Activated T-cell treated with anti-CD3 and anti-CD28 coated beads, Interleukin-2, amount 50 U/mL, for 72 hours (primary cell): Measurements from ENCODE around the gene RNF222. TPM values are rescaled to one million over a fixed set of nuclear protein-coding genes. Genes with fewer than 3 reads are reported as not detected.
A peak's percentile ranks its signal among the peaks of the same experiment; 100 is the strongest.
"Not testable (repeated sequence)": the region's sequence is repeated elsewhere in the genome, so short reads cannot be mapped to it uniquely, and the experiment has no call there.

Source experiments
- ATAC-seq, 2 donors: fragments of 150-1000 bp; cut with Tn5 transposase; replicated peaks in 1 of 2; 2 replicates each; pipeline ENCODE4 v1.10.0; 2021; ENCODE audit warnings: moderate library complexity in 2 of 2, mild to moderate bottlenecking in 1 of 2
- DNase-seq, 2 donors: peaks; one replicate each; pipeline ENCODE4 v3.0.0; 2021 to 2022; ENCODE audit warnings: mixed read lengths in 1 of 2
- H3K27ac Mint-ChIP-seq: one replicate; pipeline ENCODE4 v1.8.0; 2022; ENCODE audit warnings: mild to moderate bottlenecking, moderate library complexity, mixed read lengths
- H3K27me3 Mint-ChIP-seq: one replicate; pipeline ENCODE4 v1.8.0; 2022; ENCODE audit warnings: low read depth, mixed read lengths
- H3K36me3 Mint-ChIP-seq, 2 donors: one replicate each; pipeline ENCODE4 v1.8.0; 2022; ENCODE audit warnings: mixed read lengths in 2 of 2, mild to moderate bottlenecking in 1 of 2; ENCODE audit not compliant: insufficient read depth in 2 of 2
- H3K4me1 Mint-ChIP-seq: one replicate; pipeline ENCODE4 v1.8.0; 2022; ENCODE audit warnings: low read depth, mixed read lengths
- H3K4me3 Mint-ChIP-seq, 2 donors: one replicate each; pipeline ENCODE4 v1.8.0; 2022; ENCODE audit warnings: mild to moderate bottlenecking in 2 of 2, mixed read lengths in 2 of 2, moderate library complexity in 2 of 2
- H3K9me3 Mint-ChIP-seq, 2 donors: one replicate each; pipeline ENCODE4 v1.8.0; 2022; ENCODE audit warnings: mixed read lengths in 2 of 2
- total RNA-seq, 2 donors: library from RNA; stranded (reverse); gene quantifications; one replicate each; pipeline ENCODE4 v1.2.3, GENCODE V29; 2022

The RNF222 gene
- total RNA-seq, 2 donors from 2014 or later: 0.07 to 0.19 TPM

GRCh38 chr17:8405499-8406016, 7.9 kb upstream of the RNF222 start:
- no peaks in the 10 kb centered on the region for H3K36me3 Mint-ChIP-seq
- H3K4me1 Mint-ChIP-seq: peaks cover 7% of the 10 kb centered on the region
- no peak overlapping the region for H3K27ac Mint-ChIP-seq
- no peaks in the 10 kb centered on the region for H3K9me3 Mint-ChIP-seq
- DNase-seq (no peak), ATAC-seq (no peak)
- H3K27me3 Mint-ChIP-seq: peaks cover 13% of the 10 kb centered on the region
- no peak overlapping the region for H3K4me3 Mint-ChIP-seq

GRCh38 chr17:8402921-8403536, 5.4 kb upstream of the RNF222 start:
- no peaks in the 10 kb centered on the region for H3K36me3 Mint-ChIP-seq
- no peak for DNase-seq
- H3K27ac Mint-ChIP-seq: no peak overlapping the region
- no peak for ATAC-seq
- no peaks in the 10 kb centered on the region for H3K4me1 Mint-ChIP-seq
- no peak overlapping the region for H3K4me3 Mint-ChIP-seq
- peaks cover 8% of the 10 kb centered on the region for H3K27me3 Mint-ChIP-seq
- H3K9me3 Mint-ChIP-seq: no peaks in the 10 kb centered on the region

GRCh38 chr17:8401107-8401506, 3.5 kb upstream of the RNF222 start:
- ATAC-seq: no peak
- no peaks in the 10 kb centered on the region for H3K4me1 Mint-ChIP-seq
- no peaks in the 10 kb centered on the region for H3K36me3 Mint-ChIP-seq
- no peak overlapping the region for H3K27ac Mint-ChIP-seq
- H3K4me3 Mint-ChIP-seq: no peak overlapping the region
- no peak for DNase-seq
- no peaks in the 10 kb centered on the region for H3K9me3 Mint-ChIP-seq
- H3K27me3 Mint-ChIP-seq: peaks cover 7% of the 10 kb centered on the region

GRCh38 chr17:8398980-8399379, 1.4 kb upstream of the RNF222 start:
- peaks cover 1% of the 10 kb centered on the region for H3K4me1 Mint-ChIP-seq
- H3K4me3 Mint-ChIP-seq: no peak overlapping the region
- ATAC-seq (no peak), DNase-seq (no peak)
- no peaks in the 10 kb centered on the region for H3K36me3 Mint-ChIP-seq
- peaks cover 7% of the 10 kb centered on the region for H3K27me3 Mint-ChIP-seq
- no peak overlapping the region for H3K27ac Mint-ChIP-seq
- H3K9me3 Mint-ChIP-seq: no peaks in the 10 kb centered on the region

GRCh38 chr17:8394497-8394896, 3.1 kb downstream of the RNF222 start:
- not testable (repeated sequence) for H3K4me3 Mint-ChIP-seq, ATAC-seq, H3K27me3 Mint-ChIP-seq, H3K27ac Mint-ChIP-seq, H3K36me3 Mint-ChIP-seq, H3K9me3 Mint-ChIP-seq, DNase-seq
- peaks cover 10% of the 10 kb centered on the region for H3K4me1 Mint-ChIP-seq

- ATAC-seq (peak; percentile 82 to 97), DNase-seq (peak in 1 of 2 donors; percentile 35)
- H3K27me3 Mint-ChIP-seq: no peaks in the 10 kb centered on the region
- H3K4me1 Mint-ChIP-seq: peaks cover 10% of the 10 kb centered on the region
- no peaks in the 10 kb centered on the region for H3K9me3 Mint-ChIP-seq
- peak overlapping the region; percentile 67 for H3K27ac Mint-ChIP-seq
- H3K36me3 Mint-ChIP-seq: no peaks in the 10 kb centered on the region
- peak overlapping the region; percentile 20 to 22 for H3K4me3 Mint-ChIP-seq
Measured at GRCh38 chr17:8393470-8394231, 4.0 kb downstream of the RNF222 start.

- Mint-ChIP-seq H3K4me3 (no peak overlapping the region), H3K4me1 (peaks cover 10% of the 10 kb centered on the region), H3K9me3 (no peaks in the 10 kb centered on the region), H3K27me3 (no peaks in the 10 kb centered on the region), H3K27ac (no peak overlapping the region), H3K36me3 (no peaks in the 10 kb centered on the region)
- DNase-seq (no peak), ATAC-seq (no peak)
Measured at GRCh38 chr17:8392674-8393469, 4.8 kb downstream of the RNF222 start.

GRCh38 chr17:8392274-8392673, 5.4 kb downstream of the RNF222 start:
- ATAC-seq (no peak), DNase-seq (no peak)
- no peak overlapping the region for H3K4me3 Mint-ChIP-seq
- peaks cover 10% of the 10 kb centered on the region for H3K4me1 Mint-ChIP-seq
- H3K27me3 Mint-ChIP-seq: no peaks in the 10 kb centered on the region
- no peak overlapping the region for H3K27ac Mint-ChIP-seq
- H3K36me3 Mint-ChIP-seq: no peaks in the 10 kb centered on the region
- H3K9me3 Mint-ChIP-seq: no peaks in the 10 kb centered on the region

- peaks cover 10% of the 10 kb centered on the region for H3K4me1 Mint-ChIP-seq
- H3K27ac Mint-ChIP-seq: no peak overlapping the region
- no peak for DNase-seq
- no peak overlapping the region for H3K4me3 Mint-ChIP-seq
- no peaks in the 10 kb centered on the region for H3K9me3 Mint-ChIP-seq
- ATAC-seq: no peak
- H3K36me3 Mint-ChIP-seq: no peaks in the 10 kb centered on the region
- H3K27me3 Mint-ChIP-seq: no peaks in the 10 kb centered on the region
Measured at GRCh38 chr17:8391711-8392110, 5.9 kb downstream of the RNF222 start.

GRCh38 chr17:8387914-8388651, 9.5 kb downstream of the RNF222 start:
- H3K9me3 Mint-ChIP-seq: no peaks in the 10 kb centered on the region
- H3K4me1 Mint-ChIP-seq: peaks cover 17% of the 10 kb centered on the region
- H3K36me3 Mint-ChIP-seq: peaks cover under 1% of the 10 kb centered on the region in 2 donors
- DNase-seq (no peak), ATAC-seq (no peak)
- H3K27me3 Mint-ChIP-seq: no peaks in the 10 kb centered on the region
- H3K4me3 Mint-ChIP-seq: no peak overlapping the region
- H3K27ac Mint-ChIP-seq: peak overlapping the region; percentile 64

- DNase-seq (no peak), ATAC-seq (no peak)
- Mint-ChIP-seq H3K9me3 (no peaks in the 10 kb centered on the region), H3K4me1 (peaks cover 21% of the 10 kb centered on the region), H3K36me3 (peaks cover 8 to 12% of the 10 kb centered on the region in 2 donors), H3K4me3 (peak overlapping the region in 1 of 2 donors; percentile 38), H3K27me3 (no peaks in the 10 kb centered on the region), H3K27ac (no peak overlapping the region)
Measured at GRCh38 chr17:8386841-8387240, 10.8 kb downstream of the RNF222 start.

- Mint-ChIP-seq H3K27ac (peak overlapping the region; percentile 91), H3K4me1 (peaks cover 39% of the 10 kb centered on the region), H3K9me3 (no peaks in the 10 kb centered on the region), H3K27me3 (no peaks in the 10 kb centered on the region), H3K4me3 (peak overlapping the region; percentile 99), H3K36me3 (peaks cover 14 to 25% of the 10 kb centered on the region in 2 donors)
- ATAC-seq: no peak
- no peak for DNase-seq
Measured at GRCh38 chr17:8384801-8385378, 12.7 kb downstream of the RNF222 start.
